Measurements from ENCODE around the gene PARS2. TPM values are rescaled to one million over a fixed set of nuclear protein-coding genes. Genes with fewer than 3 reads are reported as not detected.
"Not testable (repeated sequence)": the region's sequence is repeated elsewhere in the genome, so short reads cannot be mapped to it uniquely, and the experiment has no call there.

The PARS2 gene
- total RNA-seq, 4 donors from 2014 or later: 2.3 to 5.7 (median 3.1) TPM

DNA sequence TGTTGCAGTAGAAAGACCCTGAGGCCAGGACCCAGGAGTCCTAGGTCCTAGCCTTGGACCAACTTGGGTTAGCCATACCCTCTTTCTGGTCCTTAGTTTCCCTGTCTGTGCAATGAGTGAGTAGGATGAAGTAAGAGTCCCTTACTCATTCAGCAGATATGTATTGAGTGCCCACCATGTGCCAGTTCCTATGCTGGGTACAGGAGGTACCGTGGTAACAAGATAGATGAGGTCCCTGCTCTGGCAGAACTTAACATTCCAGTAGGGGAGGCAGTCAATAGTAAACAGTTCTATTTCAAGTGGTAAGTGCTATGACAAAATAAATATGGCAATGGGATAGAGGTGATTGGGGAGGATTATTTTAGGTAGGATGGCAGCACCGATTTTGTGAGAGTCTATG is 18.3 kb upstream of the PARS2 start:
- WGBS, 2 donors: 69 to 81% methylated on average over 2 of the region's 2 CpGs

DNA sequence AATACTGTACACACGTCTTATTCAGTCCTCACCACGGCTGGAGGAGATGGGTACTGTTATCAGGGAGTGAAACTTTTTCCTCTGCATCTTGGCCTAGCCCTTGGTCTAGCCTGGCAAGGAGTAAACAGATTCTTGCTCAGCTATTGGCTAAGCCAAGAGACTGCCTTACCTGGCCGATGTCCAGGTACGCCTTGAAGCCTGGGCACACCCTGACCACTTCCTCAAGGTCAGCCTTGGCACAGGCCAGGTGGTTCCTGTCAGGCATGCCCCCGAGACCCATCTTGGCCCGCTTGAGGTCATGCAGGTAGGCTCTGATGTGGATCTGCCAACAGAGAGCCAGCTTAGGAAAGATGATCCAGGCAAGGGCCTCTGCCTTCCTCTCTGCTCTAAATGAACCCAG is 17.8 kb upstream of the PARS2 start:
- WGBS, 2 donors: 71 to 73% methylated on average over 2 to 4 of the region's 6 CpGs
- intact Hi-C loops (cut with DNase I): no loop called here

More for the DNA sequence above, 18.3 kb upstream of the PARS2 start:
- Histone ChIP-seq H3K27ac (no peak overlapping the region), H3K4me1 (peaks cover 0 to 13% (median 0%) of the 10 kb centered on the region in 3 donors), H3K27me3 (peaks cover 0 to 38% (median 0%) of the 10 kb centered on the region in 4 donors), H3K9me3 (no peaks in the 10 kb centered on the region), H3K36me3 (peaks cover 6 to 98% (median 6%) of the 10 kb centered on the region in 3 donors), H3K4me3 (no peak overlapping the region)
- TF ChIP-seq POLR2A (IDR thresholded peaks at IDR 0.05): no peak
- TF ChIP-seq, protein P1, sequence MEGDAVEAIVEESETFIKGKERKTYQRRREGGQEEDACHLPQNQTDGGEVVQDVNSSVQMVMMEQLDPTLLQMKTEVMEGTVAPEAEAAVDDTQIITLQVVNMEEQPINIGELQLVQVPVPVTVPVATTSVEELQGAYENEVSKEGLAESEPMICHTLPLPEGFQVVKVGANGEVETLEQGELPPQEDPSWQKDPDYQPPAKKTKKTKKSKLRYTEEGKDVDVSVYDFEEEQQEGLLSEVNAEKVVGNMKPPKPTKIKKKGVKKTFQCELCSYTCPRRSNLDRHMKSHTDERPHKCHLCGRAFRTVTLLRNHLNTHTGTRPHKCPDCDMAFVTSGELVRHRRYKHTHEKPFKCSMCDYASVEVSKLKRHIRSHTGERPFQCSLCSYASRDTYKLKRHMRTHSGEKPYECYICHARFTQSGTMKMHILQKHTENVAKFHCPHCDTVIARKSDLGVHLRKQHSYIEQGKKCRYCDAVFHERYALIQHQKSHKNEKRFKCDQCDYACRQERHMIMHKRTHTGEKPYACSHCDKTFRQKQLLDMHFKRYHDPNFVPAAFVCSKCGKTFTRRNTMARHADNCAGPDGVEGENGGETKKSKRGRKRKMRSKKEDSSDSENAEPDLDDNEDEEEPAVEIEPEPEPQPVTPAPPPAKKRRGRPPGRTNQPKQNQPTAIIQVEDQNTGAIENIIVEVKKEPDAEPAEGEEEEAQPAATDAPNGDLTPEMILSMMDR (IDR thresholded peaks at IDR 0.05): no peak
- intact Hi-C loops (cut with DNase I): no loop called here
- no peak for DNase-seq

DNA sequence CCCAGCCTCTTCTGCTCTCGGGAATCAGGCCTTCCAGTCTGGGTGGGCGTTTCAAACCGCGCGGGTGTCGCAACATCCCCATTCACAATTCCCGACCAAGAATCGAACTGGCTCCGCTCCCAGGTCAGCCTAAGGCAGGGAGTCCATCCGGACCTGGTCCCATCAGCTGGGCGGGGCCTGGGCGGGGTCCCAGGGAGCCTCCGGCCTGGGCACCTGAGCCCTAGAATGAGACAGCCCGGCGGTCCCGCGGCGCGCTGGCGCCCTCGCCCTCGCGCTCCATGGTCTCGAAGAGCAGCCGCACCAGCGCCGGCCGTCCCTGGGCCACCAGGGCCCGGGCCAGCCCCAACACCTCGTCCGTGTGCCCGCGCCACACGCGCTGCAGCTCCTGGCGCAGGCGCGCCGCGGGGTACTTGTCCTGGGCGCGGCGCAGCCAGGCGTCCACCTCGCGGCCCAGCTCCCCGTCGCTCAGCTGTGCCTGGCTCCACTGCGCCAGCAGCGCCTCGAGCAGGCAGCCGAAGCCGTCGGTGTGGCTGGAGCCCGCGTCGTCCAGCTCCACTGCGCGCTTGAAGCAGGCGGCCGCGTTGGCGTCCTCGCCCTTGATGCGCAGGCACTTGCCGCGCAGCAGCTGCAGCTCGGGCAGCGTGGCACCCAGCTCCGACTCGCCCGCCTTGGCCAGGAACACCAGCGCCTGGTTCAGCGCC is 16.9 kb upstream of the PARS2 start:
- H3K27me3 ChIP-seq: peaks cover 0 to 34% (median 0%) of the 10 kb centered on the region in 4 donors
- no peak for DNase-seq
- intact Hi-C loops (cut with DNase I): no loop called here
- TF ChIP-seq POLR2A (IDR thresholded peaks at IDR 0.05): no peak
- H3K27ac ChIP-seq: no peak overlapping the region
- peaks cover 0 to 13% (median 0%) of the 10 kb centered on the region in 3 donors for H3K4me1 ChIP-seq
- peak overlapping the region in 1 of 4 donors; percentile 13 for H3K4me3 ChIP-seq
- peaks cover 0 to 84% (median 0%) of the 10 kb centered on the region in 3 donors for H3K36me3 ChIP-seq
- no peaks in the 10 kb centered on the region for H3K9me3 ChIP-seq
- 40 to 65% methylated on average over 2 to 32 of the region's 74 CpGs for WGBS, 2 donors

More for the DNA sequence above, 17.8 kb upstream of the PARS2 start:
- Histone ChIP-seq H3K9me3 (no peaks in the 10 kb centered on the region), H3K4me3 (no peak overlapping the region), H3K27me3 (peaks cover 0 to 38% (median 0%) of the 10 kb centered on the region in 4 donors), H3K4me1 (peaks cover 0 to 13% (median 0%) of the 10 kb centered on the region in 3 donors), H3K27ac (no peak overlapping the region), H3K36me3 (peaks cover 6 to 94% (median 6%) of the 10 kb centered on the region in 3 donors)
- DNase-seq: no peak
- TF ChIP-seq, protein P1 (IDR thresholded peaks at IDR 0.05): no peak
- no peak for TF ChIP-seq POLR2A (IDR thresholded peaks at IDR 0.05)

DNA sequence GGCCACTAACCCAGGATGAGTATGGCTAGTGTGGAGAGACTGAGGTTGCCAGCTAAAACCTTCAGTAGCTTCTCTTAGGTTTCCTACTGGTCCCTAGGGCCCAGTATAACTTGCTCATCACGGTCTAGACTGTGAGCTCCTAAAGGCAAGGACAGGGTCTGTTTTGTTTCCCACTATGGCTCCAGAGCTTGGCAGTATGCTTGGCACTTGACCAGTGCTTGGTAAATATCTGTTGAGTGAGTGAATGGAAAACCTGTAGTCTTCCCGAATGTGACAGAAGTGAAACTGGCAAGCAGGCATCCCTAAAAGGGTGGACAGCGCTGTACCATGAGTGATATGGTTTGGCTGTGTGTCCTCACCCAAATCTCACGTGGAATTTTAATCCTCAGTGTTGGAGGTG is 13.1 kb upstream of the PARS2 start:
- DNase-seq: no peak
- Histone ChIP-seq H3K36me3 (peaks cover 0 to 47% (median 0%) of the 10 kb centered on the region in 3 donors), H3K9me3 (no peaks in the 10 kb centered on the region), H3K27ac (no peak overlapping the region), H3K4me1 (peaks cover 0 to 13% (median 0%) of the 10 kb centered on the region in 3 donors), H3K27me3 (peaks cover 0 to 32% (median 0%) of the 10 kb centered on the region in 4 donors), H3K4me3 (no peak overlapping the region)
- intact Hi-C loops (cut with DNase I): no loop called here
- WGBS, 2 donors: 73 to 81% methylated on average over 3 to 4 of the region's 4 CpGs
- TF ChIP-seq, protein P1 (IDR thresholded peaks at IDR 0.05): no peak
- TF ChIP-seq POLR2A (IDR thresholded peaks at IDR 0.05): no peak

DNA sequence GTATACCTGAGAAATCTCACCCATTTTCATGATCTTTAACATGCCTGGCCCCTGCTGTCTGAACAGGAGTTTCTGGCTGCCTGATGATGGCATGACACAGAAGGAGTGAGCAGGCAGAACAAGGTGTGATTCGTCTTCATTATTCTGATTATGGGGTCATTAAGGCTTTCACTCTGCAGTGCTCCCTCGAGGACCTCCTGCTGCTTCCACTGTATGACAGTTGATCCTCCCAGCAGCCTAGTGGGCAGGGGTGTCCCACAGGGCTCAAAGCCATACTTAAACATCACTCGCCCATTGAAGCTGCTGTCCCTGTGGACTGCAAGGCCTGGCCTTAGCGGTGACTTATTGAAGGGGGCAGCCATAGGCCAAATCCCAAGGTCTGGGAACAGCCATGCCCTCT is 12.7 kb upstream of the PARS2 start:
- H3K36me3 ChIP-seq: peaks cover 0 to 42% (median 0%) of the 10 kb centered on the region in 3 donors
- H3K9me3 ChIP-seq: no peaks in the 10 kb centered on the region
- no peak overlapping the region for H3K27ac ChIP-seq
- peaks cover 0 to 12% (median 0%) of the 10 kb centered on the region in 3 donors for H3K4me1 ChIP-seq
- DNase-seq: no peak
- H3K27me3 ChIP-seq: peaks cover 0 to 28% (median 0%) of the 10 kb centered on the region in 4 donors
- no peak overlapping the region for H3K4me3 ChIP-seq
- intact Hi-C loops (cut with DNase I): no loop called here
- 50 to 55% methylated on average over 1 to 2 of the region's 4 CpGs for WGBS, 2 donors
- TF ChIP-seq POLR2A (IDR thresholded peaks at IDR 0.05): no peak
- TF ChIP-seq, protein P1 (IDR thresholded peaks at IDR 0.05): no peak

DNA sequence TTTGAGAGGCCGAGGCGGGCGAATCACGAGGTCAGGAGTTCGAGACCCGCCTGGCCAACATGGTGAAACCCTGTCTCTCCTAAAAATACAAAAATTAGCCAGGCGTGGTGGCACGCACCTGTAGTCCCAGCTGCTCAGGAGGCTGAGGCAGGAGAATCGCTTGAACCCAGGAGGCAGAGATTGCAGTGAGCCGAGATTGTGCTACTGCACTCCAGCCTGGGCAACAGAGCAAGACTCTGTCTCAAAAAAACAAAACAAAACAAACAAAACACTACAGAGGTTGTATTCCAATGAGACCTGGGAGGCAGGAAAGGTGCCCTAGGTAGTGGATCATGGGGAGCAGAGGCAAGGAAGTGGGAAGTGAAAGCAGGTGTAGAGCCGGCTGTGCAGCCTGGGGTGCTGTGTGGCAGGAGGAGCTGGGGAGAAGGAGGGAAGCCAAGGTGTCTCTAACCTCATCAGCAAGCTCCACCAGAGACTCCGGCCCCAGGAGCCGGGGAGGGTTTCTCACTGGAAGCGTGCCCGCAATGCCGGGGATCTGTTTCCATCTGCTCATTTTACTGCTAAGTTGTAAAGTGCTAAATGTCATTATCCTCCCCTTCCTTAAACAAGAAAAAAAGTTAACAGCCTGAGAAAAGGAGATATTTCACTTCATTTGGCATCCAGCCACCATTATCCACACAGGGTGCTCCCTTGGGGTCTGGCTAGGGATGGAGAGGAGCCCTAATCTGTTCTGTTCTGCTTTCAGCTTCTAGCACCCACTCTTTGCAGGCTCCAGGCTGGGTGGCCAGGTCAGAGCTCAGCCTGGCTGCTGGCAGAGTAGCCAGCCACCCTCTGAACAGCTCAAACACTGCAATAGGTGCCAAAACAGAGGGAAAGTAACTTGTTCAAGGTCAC is 11.8 kb upstream of the PARS2 start:
- H3K4me3 ChIP-seq; H3K4me1 ChIP-seq; DNase-seq; H3K27ac ChIP-seq; intact Hi-C loops (cut with DNase I); H3K9me3 ChIP-seq: not testable (repeated sequence)
- WGBS, 2 donors: 82 to 85% methylated on average over 11 to 14 of the region's 16 CpGs
- Histone ChIP-seq H3K36me3 (peaks cover 0 to 33% (median 0%) of the 10 kb centered on the region in 3 donors), H3K27me3 (peaks cover 0 to 20% (median 0%) of the 10 kb centered on the region in 4 donors)
